HUES48 (cell line): Measurements from ENCODE around the gene VPS9D1.

ENCODE experiments used
- H3K27ac ChIP-seq: one replicate; pipeline ENCODE4 v1.7.0; 2013; ENCODE audit warnings: low read depth, low read length, inconsistent platforms
- H3K27me3 ChIP-seq: 2 replicates; pipeline ENCODE4 v1.6.1; 2013; ENCODE audit warnings: mild to moderate bottlenecking, low read length; ENCODE audit not compliant: control insufficient read depth, insufficient read depth
- H3K36me3 ChIP-seq: 2 replicates; pipeline ENCODE4 v1.6.1; 2013; ENCODE audit warnings: low read length; ENCODE audit not compliant: control insufficient read depth, insufficient read depth
- H3K4me1 ChIP-seq: 2 replicates; pipeline ENCODE4 v1.6.1; 2013; ENCODE audit warnings: mild to moderate bottlenecking, low read length; ENCODE audit not compliant: control insufficient read depth, insufficient read depth
- H3K4me3 ChIP-seq: 2 replicates; pipeline ENCODE4 v1.5.1; 2013; ENCODE audit warnings: mild to moderate bottlenecking, low read depth, low read length
- H3K9ac ChIP-seq: 2 replicates; pipeline ENCODE4 v1.6.1; 2013; ENCODE audit warnings: mild to moderate bottlenecking, low read depth, low read length, moderate library complexity
- H3K9me3 ChIP-seq: 2 replicates; pipeline ENCODE4 v1.6.1; 2013; ENCODE audit warnings: low read length; ENCODE audit not compliant: control insufficient read depth, insufficient read depth

The VPS9D1 gene

DNA sequence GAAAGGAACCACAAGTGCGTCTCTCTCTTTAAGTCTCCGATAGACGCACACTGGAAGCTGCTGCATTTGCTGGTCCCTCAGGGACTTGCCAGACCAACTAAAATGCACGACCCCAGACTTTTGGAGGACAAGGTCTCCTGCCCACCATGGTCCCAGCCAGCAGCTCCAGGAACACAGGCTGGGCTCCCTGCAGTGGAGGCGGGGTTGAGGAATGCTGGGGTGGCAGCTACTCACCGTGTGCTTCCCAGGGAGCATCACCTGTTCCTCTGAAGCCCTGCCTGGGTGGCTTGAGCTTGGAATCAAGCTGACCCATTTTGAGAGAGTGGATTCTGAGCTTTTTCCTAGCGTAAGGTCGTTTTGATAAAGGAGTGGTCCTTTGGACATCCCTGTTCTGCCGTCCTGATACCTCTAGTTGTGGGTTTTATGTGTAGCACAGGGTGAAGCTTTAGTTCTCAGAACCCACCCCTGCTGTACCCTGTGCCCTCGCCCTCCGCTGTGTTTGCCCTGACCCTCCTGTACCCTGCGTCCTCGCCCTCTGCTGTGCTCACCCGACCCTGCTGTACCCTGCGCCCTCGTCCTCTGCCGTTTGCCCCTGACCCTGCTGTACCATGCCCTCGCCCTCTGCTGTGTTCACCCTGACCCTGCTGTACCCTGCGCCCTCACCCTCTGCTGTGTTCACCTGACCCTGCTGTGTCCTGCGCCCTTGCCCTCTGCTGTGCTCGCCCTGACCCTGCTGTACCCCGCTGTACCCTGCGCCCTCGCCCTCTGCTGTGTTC lies 11.6 kb upstream of the VPS9D1 start:
- no peak overlapping the region for H3K9ac ChIP-seq
- no peak overlapping the region for H3K4me3 ChIP-seq
- H3K9me3 ChIP-seq: no peaks in the 10 kb centered on the region
- no peaks in the 10 kb centered on the region for H3K27me3 ChIP-seq
- peaks cover 45% of the 10 kb centered on the region for H3K36me3 ChIP-seq
- H3K27ac ChIP-seq: no peak overlapping the region
- peaks cover 4% of the 10 kb centered on the region; the same call in 1 of the 2 replicates for H3K4me1 ChIP-seq

DNA sequence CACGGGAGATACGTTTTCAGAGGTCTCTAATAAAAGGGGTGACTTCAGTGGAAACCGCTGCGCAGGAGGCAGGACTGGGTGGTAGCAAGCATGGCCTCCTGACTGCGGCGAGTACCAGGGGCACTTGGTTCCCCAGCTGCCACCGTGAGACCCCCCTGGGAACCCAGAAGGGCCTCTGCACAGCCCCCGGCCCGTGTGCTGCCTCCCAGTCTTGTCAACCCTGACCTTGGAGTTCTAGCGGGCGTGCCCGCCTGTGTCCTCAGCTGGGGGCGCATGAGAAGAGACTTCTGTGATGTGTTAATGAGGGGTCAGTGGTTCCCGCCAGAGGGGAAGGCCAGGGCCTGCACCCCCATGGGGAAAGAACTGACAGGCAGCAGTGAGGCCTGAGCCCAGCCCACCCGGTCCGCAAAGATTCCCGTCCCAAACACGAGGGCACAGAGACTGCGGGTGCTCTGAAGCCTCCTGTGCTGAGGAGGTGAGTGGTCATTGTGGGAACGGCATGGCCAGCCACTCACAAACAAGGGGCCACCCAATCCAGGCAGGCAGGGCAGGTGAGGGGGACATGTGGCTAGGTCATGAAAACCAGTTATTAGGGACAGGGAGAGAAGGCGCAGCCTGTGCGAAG lies 10.0 kb upstream of the VPS9D1 start:
- no peak overlapping the region for H3K9ac ChIP-seq
- H3K4me1 ChIP-seq: peaks cover 4% of the 10 kb centered on the region; the same call in 1 of the 2 replicates
- H3K36me3 ChIP-seq: peaks cover 31% of the 10 kb centered on the region
- H3K27ac ChIP-seq: no peak overlapping the region
- H3K4me3 ChIP-seq: no peak overlapping the region
- no peaks in the 10 kb centered on the region for H3K9me3 ChIP-seq
- no peaks in the 10 kb centered on the region for H3K27me3 ChIP-seq

DNA sequence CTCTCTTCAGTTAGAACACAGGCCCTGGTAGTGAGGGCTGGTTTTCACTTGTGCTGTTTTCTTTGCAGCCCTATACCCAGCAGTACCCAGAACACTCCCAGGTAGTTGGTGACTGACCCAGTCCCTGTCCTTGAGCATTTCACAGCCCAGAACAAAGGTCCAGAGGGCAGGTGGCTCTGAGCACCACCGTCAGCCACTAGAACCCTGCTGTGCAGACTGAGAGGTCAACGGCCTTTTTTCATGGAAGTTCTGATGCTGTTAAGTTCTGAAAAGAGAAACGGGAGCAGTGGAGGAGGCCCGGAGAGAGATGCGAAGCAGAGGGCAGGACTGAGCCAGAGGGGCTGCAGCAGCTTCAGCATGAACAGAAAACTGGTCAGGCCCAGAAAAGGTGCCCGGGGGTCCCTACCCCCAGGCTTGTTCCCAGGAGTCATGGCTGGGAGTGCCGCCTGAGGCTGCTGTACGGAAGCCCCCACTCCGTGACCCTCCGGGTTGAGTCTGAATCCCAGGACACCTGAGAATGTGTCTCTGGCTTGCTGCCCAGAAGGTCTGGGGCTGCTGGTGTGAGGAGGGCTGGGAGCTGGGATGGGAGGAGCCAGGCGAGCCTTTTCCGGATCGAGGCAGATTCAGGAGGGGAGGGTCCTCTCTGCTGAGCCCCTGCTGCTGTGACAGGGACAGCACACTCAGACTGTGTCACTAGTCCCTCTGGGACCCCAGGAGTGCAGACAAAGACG lies 9.3 kb upstream of the VPS9D1 start:
- Histone ChIP-seq H3K36me3 (peaks cover 26% of the 10 kb centered on the region), H3K4me3 (no peak overlapping the region), H3K9ac (no peak overlapping the region), H3K9me3 (no peaks in the 10 kb centered on the region), H3K27me3 (no peaks in the 10 kb centered on the region), H3K4me1 (peaks cover 4% of the 10 kb centered on the region; the same call in 1 of the 2 replicates), H3K27ac (no peak overlapping the region)

DNA sequence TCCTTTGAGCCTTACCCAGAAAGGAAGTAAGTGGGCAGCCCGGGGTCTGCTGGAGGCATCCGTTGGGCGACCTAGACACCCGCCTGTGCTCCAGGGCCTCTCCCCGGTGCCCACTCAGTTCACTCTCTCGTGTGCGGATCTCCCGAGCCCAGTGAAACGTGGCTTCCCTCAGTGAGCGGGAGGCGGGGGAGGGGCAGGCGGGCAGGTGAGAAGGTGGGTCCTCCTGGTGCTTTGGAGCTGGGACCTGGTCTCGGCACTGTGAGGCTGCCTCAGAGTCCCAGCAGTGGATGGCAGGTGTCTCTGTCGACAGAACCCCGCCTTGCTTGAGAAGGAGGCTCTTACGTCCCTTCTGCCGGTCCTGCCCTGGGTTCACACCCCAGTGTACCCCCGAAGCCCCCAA lies 8.6 kb upstream of the VPS9D1 start:
- Histone ChIP-seq H3K9me3 (no peaks in the 10 kb centered on the region), H3K36me3 (peaks cover 19% of the 10 kb centered on the region), H3K4me3 (no peak overlapping the region), H3K4me1 (peaks cover 4% of the 10 kb centered on the region; the same call in 1 of the 2 replicates), H3K27me3 (peaks cover 4% of the 10 kb centered on the region), H3K27ac (no peak overlapping the region), H3K9ac (no peak overlapping the region)

DNA sequence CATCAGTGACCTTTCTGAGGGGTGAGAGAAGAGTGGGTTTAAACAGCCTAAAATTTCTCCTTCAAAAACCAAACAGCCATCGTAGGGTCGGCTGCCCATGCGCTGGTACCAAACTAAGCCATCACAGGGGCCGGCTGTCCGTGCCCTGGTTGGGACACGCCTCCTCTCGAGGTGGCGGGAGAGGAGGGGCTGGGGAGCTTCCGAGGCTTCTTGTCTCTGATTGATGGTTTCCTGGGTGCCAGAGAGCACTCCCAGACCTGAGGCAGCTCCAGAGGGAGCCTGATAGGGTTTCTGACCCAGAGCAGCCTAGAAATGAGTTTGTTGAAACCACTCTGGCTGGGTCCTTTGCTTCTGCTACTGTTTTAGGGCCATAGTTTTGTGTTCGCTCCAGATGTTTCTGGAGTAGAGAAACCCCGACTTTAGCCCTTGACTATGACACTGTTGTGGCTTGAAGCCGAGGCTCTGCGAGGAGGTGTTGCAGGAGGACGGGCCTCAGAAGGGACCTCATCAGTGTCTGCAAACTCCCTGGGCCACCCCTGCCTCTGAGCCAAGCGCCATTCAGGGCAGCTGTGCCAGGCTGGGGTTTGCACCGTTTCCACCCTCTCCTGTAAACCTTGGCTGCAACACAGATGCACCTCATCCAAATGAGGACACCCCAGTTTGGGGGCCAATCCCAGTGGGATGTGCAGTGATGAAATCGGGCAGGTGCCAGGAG lies 6.9 kb upstream of the VPS9D1 start:
- Histone ChIP-seq H3K9ac (no peak overlapping the region), H3K4me3 (no peak overlapping the region), H3K36me3 (peaks cover 21% of the 10 kb centered on the region), H3K27ac (no peak overlapping the region), H3K9me3 (no peaks in the 10 kb centered on the region), H3K27me3 (peaks cover 21% of the 10 kb centered on the region), H3K4me1 (peaks cover 5% of the 10 kb centered on the region; the same call in 1 of the 2 replicates)

DNA sequence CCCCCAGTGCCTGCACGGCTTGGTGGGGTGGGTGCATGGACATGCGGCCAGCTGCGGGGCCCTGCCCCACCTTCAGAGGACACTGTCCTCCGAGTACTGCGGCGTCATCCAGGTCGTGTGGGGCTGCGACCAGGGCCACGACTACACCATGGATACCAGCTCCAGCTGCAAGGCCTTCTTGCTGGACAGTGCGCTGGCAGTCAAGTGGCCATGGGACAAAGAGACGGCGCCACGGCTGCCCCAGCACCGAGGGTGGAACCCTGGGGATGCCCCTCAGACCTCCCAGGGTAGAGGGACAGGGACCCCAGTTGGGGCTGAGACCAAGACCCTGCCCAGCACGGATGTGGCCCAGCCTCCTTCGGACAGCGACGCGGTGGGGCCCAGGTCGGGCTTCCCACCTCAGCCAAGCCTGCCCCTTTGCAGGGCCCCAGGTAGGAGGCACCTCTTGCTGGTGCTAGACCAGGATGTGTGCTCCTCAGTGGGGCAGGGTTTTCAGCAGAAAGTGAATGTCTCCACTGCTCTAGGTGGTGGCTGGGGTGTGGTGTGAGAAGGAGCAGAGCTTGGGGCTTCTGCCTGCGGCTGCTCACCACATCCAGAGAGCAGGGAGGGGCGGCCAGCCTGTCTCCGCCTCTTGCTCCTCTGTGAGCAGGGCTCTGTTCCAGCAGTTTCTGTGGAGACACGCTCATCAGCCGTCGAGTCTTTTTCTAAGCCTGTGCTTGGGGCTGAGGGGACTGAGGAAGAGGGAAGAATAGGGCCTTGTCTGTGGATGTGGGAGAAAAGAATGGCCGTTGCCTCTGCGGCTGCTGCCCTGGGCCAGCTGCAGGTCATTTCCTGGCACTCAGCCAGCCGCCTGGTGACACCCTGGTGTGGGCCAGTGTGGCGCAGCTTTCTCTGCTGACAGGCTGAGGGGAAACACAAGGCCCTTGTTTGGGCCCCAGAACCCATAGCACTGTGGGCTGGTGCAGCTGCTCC lies 2.9 kb upstream of the VPS9D1 start:
- Histone ChIP-seq H3K27me3 (peaks cover 40% of the 10 kb centered on the region), H3K4me1 (peaks cover 4% of the 10 kb centered on the region; the same call in 1 of the 2 replicates), H3K27ac (no peak overlapping the region), H3K4me3 (no peak overlapping the region), H3K9ac (no peak overlapping the region), H3K36me3 (peaks cover 13% of the 10 kb centered on the region; the same call in 1 of the 2 replicates), H3K9me3 (no peaks in the 10 kb centered on the region)

DNA sequence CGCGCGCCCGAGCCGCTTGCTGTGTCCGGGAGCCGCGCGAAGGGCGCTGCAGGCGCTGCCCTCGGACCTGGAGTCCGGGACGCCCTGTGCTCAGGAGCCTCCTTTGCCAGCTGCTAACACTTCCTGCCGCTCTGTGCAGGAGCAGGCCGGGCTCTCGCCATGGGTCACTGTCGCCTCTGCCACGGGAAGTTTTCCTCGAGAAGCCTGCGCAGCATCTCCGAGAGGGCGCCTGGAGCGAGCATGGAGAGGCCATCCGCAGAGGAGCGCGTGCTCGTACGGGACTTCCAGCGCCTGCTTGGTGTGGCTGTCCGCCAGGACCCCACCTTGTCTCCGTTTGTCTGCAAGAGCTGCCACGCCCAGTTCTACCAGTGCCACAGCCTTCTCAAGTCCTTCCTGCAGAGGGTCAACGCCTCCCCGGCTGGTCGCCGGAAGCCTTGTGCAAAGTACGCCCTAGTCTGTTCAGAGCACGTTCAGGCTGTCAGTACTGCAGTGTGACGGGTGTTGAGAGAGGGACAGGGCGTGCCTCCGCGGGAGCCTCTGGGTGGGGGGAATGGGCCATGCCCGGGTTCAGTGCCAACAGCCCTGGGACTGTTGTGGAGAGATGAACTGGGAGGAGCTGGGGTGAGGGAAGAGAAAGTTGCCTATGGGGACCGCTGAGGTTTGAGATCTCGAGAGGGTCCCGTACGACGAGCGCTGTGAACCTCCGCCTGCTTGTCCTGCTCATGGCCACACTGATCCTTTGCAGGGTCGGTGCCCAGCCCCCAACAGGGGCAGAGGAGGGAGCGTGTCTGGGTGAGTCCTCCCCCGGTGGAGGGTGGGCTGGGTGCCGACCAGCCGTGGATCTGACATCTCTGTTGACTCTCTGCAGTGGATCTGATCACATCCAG lies 1.9 kb upstream of the VPS9D1 start:
- H3K9ac ChIP-seq: no peak overlapping the region
- H3K36me3 ChIP-seq: peaks cover 13% of the 10 kb centered on the region; the same call in 1 of the 2 replicates
- no peak overlapping the region for H3K27ac ChIP-seq
- H3K4me1 ChIP-seq: peaks cover 4% of the 10 kb centered on the region; the same call in 1 of the 2 replicates
- peaks cover 48% of the 10 kb centered on the region for H3K27me3 ChIP-seq
- H3K9me3 ChIP-seq: no peaks in the 10 kb centered on the region
- H3K4me3 ChIP-seq: peak overlapping the region; percentile 75

DNA sequence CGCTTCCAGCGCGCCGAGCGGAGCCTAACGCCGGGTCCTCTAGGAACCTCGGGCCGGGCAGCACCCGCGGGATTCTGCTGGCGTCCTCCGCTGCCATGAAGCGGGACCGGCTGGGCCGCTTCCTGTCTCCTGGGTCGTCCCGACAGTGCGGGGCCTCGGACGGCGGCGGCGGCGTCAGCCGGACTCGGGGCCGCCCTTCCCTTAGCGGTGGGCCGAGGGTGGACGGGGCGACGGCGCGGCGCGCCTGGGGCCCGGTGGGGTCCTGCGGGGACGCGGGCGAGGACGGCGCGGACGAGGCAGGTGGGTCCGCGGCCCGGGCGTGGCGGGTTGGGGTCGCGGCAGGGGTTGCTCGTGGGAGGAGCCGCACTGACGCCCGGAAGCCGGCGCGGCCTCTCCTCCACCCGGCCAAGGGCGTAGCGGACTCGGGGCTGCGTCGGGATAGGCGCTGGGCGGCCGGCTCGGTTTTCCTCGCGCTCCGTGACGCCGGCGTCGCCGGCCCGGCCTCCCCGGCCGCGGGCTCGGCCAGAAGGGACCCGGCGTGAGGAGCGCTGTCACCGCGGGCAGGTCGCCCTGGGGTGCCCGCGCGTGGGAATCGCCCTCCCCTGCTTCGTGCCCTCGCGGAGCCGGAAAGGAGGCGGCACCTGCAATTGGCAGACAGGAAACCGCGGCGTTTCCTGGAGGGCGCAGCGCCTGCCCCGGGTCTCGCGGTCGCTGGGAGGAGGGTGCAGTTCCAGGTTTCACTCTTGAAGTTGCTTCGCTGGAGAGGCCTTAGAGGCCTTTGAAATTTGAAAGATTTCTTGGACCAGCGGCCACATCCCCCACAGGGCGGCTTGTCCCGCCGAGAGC lies 1.1 kb upstream of the VPS9D1 start:
- Histone ChIP-seq H3K36me3 (peaks cover 13% of the 10 kb centered on the region; the same call in 1 of the 2 replicates), H3K4me3 (peak overlapping the region; percentile 75), H3K27me3 (peaks cover 54% of the 10 kb centered on the region), H3K4me1 (peaks cover 4% of the 10 kb centered on the region; the same call in 1 of the 2 replicates), H3K27ac (peak overlapping the region; percentile 88), H3K9ac (peak overlapping the region; percentile 44; the same call in 1 of the 2 replicates), H3K9me3 (no peaks in the 10 kb centered on the region)

DNA sequence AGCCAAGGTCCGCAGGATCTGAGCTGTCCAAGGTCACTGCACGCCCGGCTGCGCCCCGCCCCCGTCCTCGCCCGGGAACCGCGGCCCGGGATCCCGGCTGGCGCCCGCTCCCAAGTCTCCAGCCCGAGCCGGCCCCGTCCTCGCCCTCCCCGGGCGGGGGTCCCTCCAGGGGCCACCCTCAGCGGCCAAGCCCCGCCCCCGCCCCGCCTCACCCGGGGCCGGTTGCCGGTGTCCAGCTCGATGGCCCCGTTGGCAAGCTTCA lies 216 bp downstream of the VPS9D1 start:
- Histone ChIP-seq H3K9ac (peak overlapping the region; percentile 65; the same call in 1 of the 2 replicates), H3K9me3 (no peaks in the 10 kb centered on the region), H3K4me3 (peak overlapping the region; percentile 75), H3K27ac (peak overlapping the region; percentile 88), H3K27me3 (peaks cover 56% of the 10 kb centered on the region), H3K4me1 (peaks cover 4% of the 10 kb centered on the region; the same call in 1 of the 2 replicates), H3K36me3 (peaks cover 20% of the 10 kb centered on the region; the same call in 1 of the 2 replicates)
